Measurements from ENCODE around the gene HTR7.

HTR7 gene

GRCh38 chr10:90746829-90747228 lies 111.0 kb downstream of the HTR7 start:
- no peaks in the 10 kb centered on the region for H3K27me3 ChIP-seq (ENCODE audit: control insufficient read depth, insufficient read depth, low read length, poor library complexity, severe bottlenecking)
- H3K4me1 ChIP-seq (ENCODE audit: control insufficient read depth, insufficient read depth, low read length): no peaks in the 10 kb centered on the region
- H3K36me3 ChIP-seq (ENCODE audit: control insufficient read depth, insufficient read depth, low read length): no peaks in the 10 kb centered on the region
- H3K4me3 ChIP-seq (ENCODE audit: insufficient read depth, low read depth, low read length): no peak overlapping the region
- no peaks in the 10 kb centered on the region for H3K9me3 ChIP-seq (ENCODE audit: control insufficient read depth, low read length)
- 92 to 100% methylated on average over 2 to 3 of the region's 3 CpGs for WGBS, 2 experiments
- no peak overlapping the region for H3K27ac ChIP-seq (ENCODE audit: insufficient read depth, low read depth, low read length, poor library complexity, severe bottlenecking)

- Histone ChIP-seq H3K9me3 (ENCODE audit: control insufficient read depth, low read length) (no peaks in the 10 kb centered on the region), H3K27me3 (ENCODE audit: control insufficient read depth, insufficient read depth, low read length, poor library complexity, severe bottlenecking) (no peaks in the 10 kb centered on the region), H3K4me3 (ENCODE audit: insufficient read depth, low read depth, low read length) (no peak overlapping the region), H3K27ac (ENCODE audit: insufficient read depth, low read depth, low read length, poor library complexity, severe bottlenecking) (no peak overlapping the region), H3K4me1 (ENCODE audit: control insufficient read depth, insufficient read depth, low read length) (no peaks in the 10 kb centered on the region), H3K36me3 (ENCODE audit: control insufficient read depth, insufficient read depth, low read length) (no peaks in the 10 kb centered on the region)
- 73 to 74% methylated on average over 2 of the region's 2 CpGs for WGBS, 2 experiments
These were observed 112.3 kb downstream of the HTR7 start for GRCh38 chr10:90745565-90745964.

DNA sequence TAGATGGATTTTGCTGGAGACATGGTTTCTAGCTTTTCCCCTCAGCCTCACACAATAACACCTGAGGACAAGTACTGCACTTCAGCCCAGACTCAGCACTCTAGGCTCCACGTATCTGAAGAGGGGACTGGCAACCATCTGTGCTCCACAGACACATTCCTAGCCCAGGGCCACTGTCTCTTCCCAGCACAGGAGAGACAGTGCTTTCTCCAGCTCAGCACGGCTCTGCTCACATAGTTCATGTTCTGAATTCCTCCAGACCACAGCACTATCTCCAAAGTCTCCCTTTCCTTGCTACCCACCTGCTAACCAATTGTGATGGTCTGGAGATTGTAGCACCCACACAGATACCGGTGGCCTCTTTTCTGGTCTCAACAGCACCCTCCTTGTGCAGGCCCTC lies 114.5 kb downstream of the HTR7 start:
- WGBS, 2 experiments: 87 to 88% methylated on average over 3 of the region's 3 CpGs
- no peaks in the 10 kb centered on the region for H3K4me1 ChIP-seq (ENCODE audit: control insufficient read depth, insufficient read depth, low read length)

GRCh38 chr10:90741926-90742565 lies 115.8 kb downstream of the HTR7 start:
- no peak overlapping the region for H3K27ac ChIP-seq (ENCODE audit: insufficient read depth, low read depth, low read length, poor library complexity, severe bottlenecking)

More for the DNA sequence above, 114.5 kb downstream of the HTR7 start:
- Histone ChIP-seq H3K4me3 (ENCODE audit: insufficient read depth, low read depth, low read length) (no peak overlapping the region), H3K27me3 (ENCODE audit: control insufficient read depth, insufficient read depth, low read length, poor library complexity, severe bottlenecking) (no peaks in the 10 kb centered on the region), H3K27ac (ENCODE audit: insufficient read depth, low read depth, low read length, poor library complexity, severe bottlenecking) (no peak overlapping the region), H3K36me3 (ENCODE audit: control insufficient read depth, insufficient read depth, low read length) (no peaks in the 10 kb centered on the region), H3K9me3 (ENCODE audit: control insufficient read depth, low read length) (no peaks in the 10 kb centered on the region)

DNA sequence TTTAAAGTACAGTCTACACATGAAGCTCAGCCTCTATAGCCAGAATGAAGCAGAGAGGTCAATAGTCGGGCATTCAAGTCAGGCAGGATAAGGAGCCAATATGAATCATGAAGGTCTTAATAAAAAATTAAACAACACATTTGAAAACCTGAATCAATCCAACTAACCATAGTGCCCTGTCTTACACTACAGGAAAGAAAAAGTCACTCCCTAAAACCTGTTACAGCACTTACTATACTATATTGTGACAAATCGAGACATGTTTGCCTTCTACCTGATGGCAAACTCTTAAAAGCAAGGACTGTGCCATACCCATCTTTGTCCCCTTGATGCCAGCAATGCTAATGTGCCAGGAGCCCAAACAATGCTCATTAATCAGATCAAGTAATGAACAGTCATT lies 117.6 kb downstream of the HTR7 start:
- no peaks in the 10 kb centered on the region for H3K36me3 ChIP-seq (ENCODE audit: control insufficient read depth, insufficient read depth, low read length)
- H3K4me1 ChIP-seq (ENCODE audit: control insufficient read depth, insufficient read depth, low read length): no peaks in the 10 kb centered on the region
- no peak overlapping the region for H3K27ac ChIP-seq (ENCODE audit: insufficient read depth, low read depth, low read length, poor library complexity, severe bottlenecking)
- no peaks in the 10 kb centered on the region for H3K9me3 ChIP-seq (ENCODE audit: control insufficient read depth, low read length)
- H3K4me3 ChIP-seq (ENCODE audit: insufficient read depth, low read depth, low read length): no peak overlapping the region
- WGBS, 2 experiments: 85 to 100% methylated on average over 1 to 2 of the region's 2 CpGs
- no peaks in the 10 kb centered on the region for H3K27me3 ChIP-seq (ENCODE audit: control insufficient read depth, insufficient read depth, low read length, poor library complexity, severe bottlenecking)

More at GRCh38 chr10:90741926-90742565, 115.8 kb downstream of the HTR7 start:
- Histone ChIP-seq H3K36me3 (ENCODE audit: control insufficient read depth, insufficient read depth, low read length) (no peaks in the 10 kb centered on the region), H3K4me3 (ENCODE audit: insufficient read depth, low read depth, low read length) (no peak overlapping the region), H3K9me3 (ENCODE audit: control insufficient read depth, low read length) (no peaks in the 10 kb centered on the region), H3K27me3 (ENCODE audit: control insufficient read depth, insufficient read depth, low read length, poor library complexity, severe bottlenecking) (no peaks in the 10 kb centered on the region), H3K4me1 (ENCODE audit: control insufficient read depth, insufficient read depth, low read length) (no peaks in the 10 kb centered on the region)
- 94 to 97% methylated on average over 3 of the region's 3 CpGs for WGBS, 2 experiments

DNA sequence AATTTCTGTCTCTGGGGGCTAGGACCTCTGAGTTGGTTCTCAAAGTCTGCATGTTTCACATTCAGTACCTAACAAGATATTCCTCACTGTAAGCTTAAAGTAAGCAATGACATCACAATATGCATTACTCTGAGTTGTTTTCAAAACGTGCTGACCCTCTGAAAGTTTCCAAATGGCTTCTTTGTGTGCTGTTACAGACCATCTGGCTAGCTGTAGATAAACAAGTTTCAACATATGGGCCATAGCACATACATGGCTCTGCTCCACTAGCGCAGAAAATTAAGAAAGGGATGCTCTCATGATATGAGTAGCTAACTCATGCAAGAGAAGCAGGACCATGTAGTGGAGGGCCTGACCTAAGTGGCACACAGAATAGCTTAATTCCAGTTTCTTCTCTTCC lies 119.0 kb downstream of the HTR7 start:
- Histone ChIP-seq H3K27ac (ENCODE audit: insufficient read depth, low read depth, low read length, poor library complexity, severe bottlenecking) (no peak overlapping the region), H3K4me3 (ENCODE audit: insufficient read depth, low read depth, low read length) (no peak overlapping the region), H3K4me1 (ENCODE audit: control insufficient read depth, insufficient read depth, low read length) (no peaks in the 10 kb centered on the region), H3K27me3 (ENCODE audit: control insufficient read depth, insufficient read depth, low read length, poor library complexity, severe bottlenecking) (no peaks in the 10 kb centered on the region), H3K36me3 (ENCODE audit: control insufficient read depth, insufficient read depth, low read length) (no peaks in the 10 kb centered on the region), H3K9me3 (ENCODE audit: control insufficient read depth, low read length) (no peaks in the 10 kb centered on the region)
- WGBS, 2 experiments: 79 to 84% methylated on average over 2 of the region's 2 CpGs

DNA sequence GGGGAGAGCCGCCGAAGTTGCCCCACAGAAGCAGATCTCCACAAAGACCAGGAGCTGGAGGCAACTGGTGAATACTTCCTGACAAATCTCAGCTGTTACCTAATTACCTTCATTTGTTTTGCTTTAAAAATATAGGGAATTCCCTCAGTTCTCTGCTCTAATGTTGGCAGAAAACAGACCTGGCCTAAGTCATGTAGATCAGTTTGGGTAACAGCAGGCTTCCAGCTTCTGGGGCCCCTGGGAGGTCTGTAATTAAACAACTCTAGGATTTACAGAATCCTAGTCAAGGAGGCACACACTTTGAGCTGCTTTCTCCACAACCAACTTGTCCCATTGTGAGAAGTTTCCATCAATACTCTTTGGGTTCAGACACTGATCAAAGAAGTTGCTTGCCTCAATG lies 123.4 kb downstream of the HTR7 start:
- H3K36me3 ChIP-seq (ENCODE audit: control insufficient read depth, insufficient read depth, low read length): no peaks in the 10 kb centered on the region
- no peaks in the 10 kb centered on the region for H3K27me3 ChIP-seq (ENCODE audit: control insufficient read depth, insufficient read depth, low read length, poor library complexity, severe bottlenecking)
- 29 to 50% methylated on average over 2 of the region's 2 CpGs for WGBS, 2 experiments
- no peaks in the 10 kb centered on the region for H3K9me3 ChIP-seq (ENCODE audit: control insufficient read depth, low read length)
- H3K27ac ChIP-seq (ENCODE audit: insufficient read depth, low read depth, low read length, poor library complexity, severe bottlenecking): no peak overlapping the region
- H3K4me3 ChIP-seq (ENCODE audit: insufficient read depth, low read depth, low read length): no peak overlapping the region
- H3K4me1 ChIP-seq (ENCODE audit: control insufficient read depth, insufficient read depth, low read length): no peaks in the 10 kb centered on the region

GRCh38 chr10:90732581-90732980 lies 125.3 kb downstream of the HTR7 start:
- Histone ChIP-seq H3K36me3 (ENCODE audit: control insufficient read depth, insufficient read depth, low read length) (no peaks in the 10 kb centered on the region), H3K27ac (ENCODE audit: insufficient read depth, low read depth, low read length, poor library complexity, severe bottlenecking) (no peak overlapping the region), H3K27me3 (ENCODE audit: control insufficient read depth, insufficient read depth, low read length, poor library complexity, severe bottlenecking) (no peaks in the 10 kb centered on the region), H3K4me3 (ENCODE audit: insufficient read depth, low read depth, low read length) (no peak overlapping the region), H3K4me1 (ENCODE audit: control insufficient read depth, insufficient read depth, low read length) (no peaks in the 10 kb centered on the region), H3K9me3 (ENCODE audit: control insufficient read depth, low read length) (no peaks in the 10 kb centered on the region)
- 95 to 98% methylated on average over 3 of the region's 3 CpGs for WGBS, 2 experiments

GRCh38 chr10:90723416-90724068 lies 134.3 kb downstream of the HTR7 start:
- Histone ChIP-seq H3K9me3 (ENCODE audit: control insufficient read depth, low read length) (no peaks in the 10 kb centered on the region), H3K36me3 (ENCODE audit: control insufficient read depth, insufficient read depth, low read length) (no peaks in the 10 kb centered on the region), H3K27ac (ENCODE audit: insufficient read depth, low read depth, low read length, poor library complexity, severe bottlenecking) (no peak overlapping the region), H3K4me1 (ENCODE audit: control insufficient read depth, insufficient read depth, low read length) (no peaks in the 10 kb centered on the region), H3K4me3 (ENCODE audit: insufficient read depth, low read depth, low read length) (no peak overlapping the region), H3K27me3 (ENCODE audit: control insufficient read depth, insufficient read depth, low read length, poor library complexity, severe bottlenecking) (no peaks in the 10 kb centered on the region)
- WGBS, 2 experiments: 68 to 82% methylated on average over 5 to 6 of the region's 6 CpGs

DNA sequence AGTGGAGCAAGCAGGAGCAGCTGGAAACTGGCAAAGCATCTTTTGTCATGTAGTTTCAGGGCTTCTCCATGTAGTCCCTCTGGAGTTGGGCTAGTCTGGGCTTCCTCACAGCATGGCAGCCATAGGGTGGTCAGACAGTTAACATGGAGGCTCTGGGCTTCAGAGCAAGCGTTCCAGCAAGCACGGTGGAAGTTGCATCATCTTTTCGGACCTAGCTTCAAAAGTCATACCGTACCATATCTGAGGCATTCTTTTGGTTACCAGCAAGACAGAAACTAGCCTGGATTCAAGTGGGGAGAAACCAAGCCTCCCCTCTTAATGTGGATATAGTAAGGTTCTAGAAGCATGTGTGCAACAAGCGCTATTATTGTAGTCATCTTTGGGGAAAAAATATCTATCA lies 135.0 kb downstream of the HTR7 start:
- no peaks in the 10 kb centered on the region for H3K27me3 ChIP-seq (ENCODE audit: control insufficient read depth, insufficient read depth, low read length, poor library complexity, severe bottlenecking)
- no peak overlapping the region for H3K27ac ChIP-seq (ENCODE audit: insufficient read depth, low read depth, low read length, poor library complexity, severe bottlenecking)
- H3K9me3 ChIP-seq (ENCODE audit: control insufficient read depth, low read length): no peaks in the 10 kb centered on the region
- 82 to 83% methylated on average over 4 to 5 of the region's 5 CpGs for WGBS, 2 experiments
- H3K4me3 ChIP-seq (ENCODE audit: insufficient read depth, low read depth, low read length): no peak overlapping the region
- no peaks in the 10 kb centered on the region for H3K36me3 ChIP-seq (ENCODE audit: control insufficient read depth, insufficient read depth, low read length)
- H3K4me1 ChIP-seq (ENCODE audit: control insufficient read depth, insufficient read depth, low read length): no peaks in the 10 kb centered on the region

All from ectodermal cell (in vitro differentiated cells).